HepG2 (cell line): ENCODE data around the gene SETD1B. TPM values are rescaled to one million over a fixed set of nuclear protein-coding genes. Genes with fewer than 3 reads are reported as not detected.

Source experiments
- ARNT ChIP-seq: fragments of 450-650 bp; IDR thresholded peaks from 2 replicates; pipeline ENCODE4 v1.6.1; 2017
- ATAD3A ChIP-seq: sonication (generic); formaldehyde crosslinking; IDR thresholded peaks from 2 replicates; pipeline ENCODE4 v1.4.0; 2020; ENCODE audit warnings: missing genetic modification reagents
- BHLHE40 ChIP-seq: IDR thresholded peaks from 2 replicates; pipeline ENCODE4 v1.6.1; 2011; ENCODE audit warnings: low read length, improper control_type of control experiment
- CBX2 ChIP-seq, 2 experiments: fragments of 200-600 bp in 1 of 2; sonication (generic); formaldehyde crosslinking in 1 of 2; IDR thresholded peaks; 2 replicates each; pipeline versions ENCODE4 v1.7.0 to v1.8.1; 2018 to 2022; ENCODE audit warnings: low read depth in 2 of 2, low read length in 1 of 2, mild to moderate bottlenecking in 1 of 2, missing genetic modification reagents in 1 of 2
- HCFC1 ChIP-seq: fragments of 150-350 bp; IDR thresholded peaks from 2 replicates; pipeline ENCODE4 v1.6.1; 2014; ENCODE audit warnings: low read depth, low read length
- HOXA3 ChIP-seq: sonication (generic); formaldehyde crosslinking; IDR thresholded peaks from 2 replicates; pipeline ENCODE4 v1.5.0; 2020; ENCODE audit warnings: missing genetic modification reagents
- RERE ChIP-seq: IDR thresholded peaks from 2 replicates; pipeline ENCODE4 v1.6.1; 2016; ENCODE audit warnings: low read depth, missing genetic modification reagents, missing compliant biosample characterization
- TBX2 ChIP-seq: sonication (generic); formaldehyde crosslinking; IDR thresholded peaks from 2 replicates; pipeline ENCODE4 v1.5.0; 2020; ENCODE audit warnings: missing genetic modification reagents, mild to moderate bottlenecking, borderline replicate concordance
- XRCC5 ChIP-seq: fragments of 200-400 bp; formaldehyde crosslinking; optimal IDR thresholded peaks from 2 replicates; pipeline ENCODE3; 2017; ENCODE audit warnings: mild to moderate bottlenecking, low read length
- ZBTB7B ChIP-seq: sonication (generic); formaldehyde crosslinking; IDR thresholded peaks from 2 replicates; pipeline ENCODE4 v1.4.0; 2020; ENCODE audit warnings: missing genetic modification reagents
- ZNF17 ChIP-seq: sonication (generic); formaldehyde crosslinking; IDR thresholded peaks from 2 replicates; pipeline ENCODE4 v1.5.0; 2020; ENCODE audit warnings: mild to moderate bottlenecking, missing genetic modification reagents
- ZNF292 ChIP-seq: sonication (generic); formaldehyde crosslinking; IDR thresholded peaks from 2 replicates; pipeline ENCODE4 v1.8.1; 2022; ENCODE audit warnings: mild to moderate bottlenecking, low read depth, missing genetic modification reagents, borderline replicate concordance
- ZNF598 ChIP-seq: sonication (generic); formaldehyde crosslinking; IDR thresholded peaks from 2 replicates; pipeline ENCODE4 v1.5.1; 2020; ENCODE audit warnings: mild to moderate bottlenecking, missing genetic modification reagents, borderline replicate concordance
- ZNF670 ChIP-seq: sonication (generic); formaldehyde crosslinking; IDR thresholded peaks from 2 replicates; pipeline ENCODE4 v1.8.0; 2022; ENCODE audit warnings: mild to moderate bottlenecking, missing genetic modification reagents, borderline replicate concordance
- ZNF709 ChIP-seq: sonication (generic); formaldehyde crosslinking; IDR thresholded peaks from 2 replicates; pipeline ENCODE4 v1.5.0; 2020; ENCODE audit warnings: mild to moderate bottlenecking, missing genetic modification reagents
- ZNF879 ChIP-seq: sonication (generic); formaldehyde crosslinking; IDR thresholded peaks from 2 replicates; pipeline ENCODE4 v1.8.1; 2023; ENCODE audit warnings: missing genetic modification reagents
- polyA plus RNA-seq, 8 experiments: library from polyadenylated mRNA; depleted of rRNA in 3 of 8; stranded (reverse) in 7 of 8; unstranded in 1 of 8; fragments of >200 nt; fragmentation: Illumina TruSeq in 4 of 8; extraction: Trizol in 4 of 8; gene quantifications; 2 replicates each; pipeline versions ENCODE4 v1.2.1 to v1.2.3, GENCODE V29; 2011 to 2016; ENCODE audit warnings: low read depth in 4 of 8, missing spikeins in 1 of 8, mixed read lengths in 1 of 8; ENCODE audit not compliant: insufficient read depth in 1 of 8
- total RNA-seq, 5 experiments: library from RNA; depleted of rRNA; stranded (reverse); fragments of >200 nt; fragmentation: Illumina TruSeq; extraction: Trizol; gene quantifications; 2 replicates each; pipeline ENCODE4 v1.2.3, GENCODE V29; 2016; ENCODE audit warnings: low read depth in 1 of 5
- TF ChIP-seq, protein P1 (sequence below): sonication (generic); formaldehyde crosslinking; IDR thresholded peaks from 2 replicates; pipeline ENCODE4; 2020; ENCODE audit warnings: missing genetic modification reagents, mild to moderate bottlenecking, borderline replicate concordance
- TF ChIP-seq, protein P2 (sequence below): sonication (generic); formaldehyde crosslinking; IDR thresholded peaks from 2 replicates; pipeline ENCODE4 v1.4.0; 2020; ENCODE audit warnings: mild to moderate bottlenecking, missing genetic modification reagents
- TF ChIP-seq, protein P3 (sequence below): sonication (generic); formaldehyde crosslinking; IDR thresholded peaks from 2 replicates; pipeline ENCODE4 v1.8.0; 2022; ENCODE audit warnings: mild to moderate bottlenecking, missing genetic modification reagents; ENCODE audit not compliant: insufficient replicate concordance

Gene SETD1B
- total and polyA plus RNA-seq, 2 of the 13 experiments (the other 11 are each of a cell fraction or from before 2014, with no cell fraction given) = 1.1 to 1.4 TPM

DNA sequence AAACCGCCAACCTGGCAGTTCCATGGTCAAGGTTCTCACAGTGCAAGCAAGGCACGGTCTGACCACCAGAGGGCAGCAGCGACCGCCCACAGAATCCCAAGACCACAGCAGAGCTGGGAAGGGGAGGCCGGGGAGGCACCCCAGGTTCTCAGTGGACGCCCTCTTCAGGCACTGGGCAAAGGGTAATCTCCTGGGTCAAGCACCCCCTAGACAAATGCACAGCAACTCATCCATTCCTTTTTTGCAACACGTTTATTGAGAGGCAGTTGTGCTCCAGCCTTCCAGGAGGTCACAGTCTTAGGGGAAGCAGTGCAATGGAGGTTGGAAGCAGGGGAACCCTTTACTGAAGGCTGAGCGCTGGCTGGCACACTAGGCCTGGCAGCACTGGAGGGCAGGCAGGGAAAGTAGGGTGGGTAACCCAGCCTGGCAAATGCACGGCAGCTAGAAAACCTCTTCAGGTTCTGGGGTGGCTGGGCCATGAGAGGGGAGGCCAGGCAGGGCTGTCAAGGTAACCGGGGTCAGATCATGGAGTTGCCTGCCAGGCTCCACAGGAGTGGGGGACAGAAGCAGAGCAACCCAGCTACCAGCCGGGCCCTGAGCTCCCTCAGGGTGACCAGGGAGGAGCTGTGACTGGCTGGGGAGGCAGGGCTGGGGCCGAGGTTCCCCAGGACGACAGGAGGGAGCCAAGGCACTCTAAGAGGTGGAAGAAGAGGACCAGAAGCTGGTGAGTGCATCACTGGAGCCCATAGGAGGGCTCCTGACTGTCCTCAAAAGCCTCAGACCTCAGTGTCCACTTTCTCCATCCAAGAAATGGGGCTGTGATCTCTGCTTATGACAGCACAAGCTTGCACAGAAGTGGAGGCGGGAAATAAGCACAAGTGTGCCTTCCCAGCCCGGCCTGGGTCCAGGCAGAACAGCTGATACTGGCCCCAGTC, 8.5 kb upstream of the SETD1B start (continued):
- no peak for TF ChIP-seq RERE (CRISPR knock-in tag)
- no peak for TF ChIP-seq ZNF17
- TF ChIP-seq, protein P1, sequence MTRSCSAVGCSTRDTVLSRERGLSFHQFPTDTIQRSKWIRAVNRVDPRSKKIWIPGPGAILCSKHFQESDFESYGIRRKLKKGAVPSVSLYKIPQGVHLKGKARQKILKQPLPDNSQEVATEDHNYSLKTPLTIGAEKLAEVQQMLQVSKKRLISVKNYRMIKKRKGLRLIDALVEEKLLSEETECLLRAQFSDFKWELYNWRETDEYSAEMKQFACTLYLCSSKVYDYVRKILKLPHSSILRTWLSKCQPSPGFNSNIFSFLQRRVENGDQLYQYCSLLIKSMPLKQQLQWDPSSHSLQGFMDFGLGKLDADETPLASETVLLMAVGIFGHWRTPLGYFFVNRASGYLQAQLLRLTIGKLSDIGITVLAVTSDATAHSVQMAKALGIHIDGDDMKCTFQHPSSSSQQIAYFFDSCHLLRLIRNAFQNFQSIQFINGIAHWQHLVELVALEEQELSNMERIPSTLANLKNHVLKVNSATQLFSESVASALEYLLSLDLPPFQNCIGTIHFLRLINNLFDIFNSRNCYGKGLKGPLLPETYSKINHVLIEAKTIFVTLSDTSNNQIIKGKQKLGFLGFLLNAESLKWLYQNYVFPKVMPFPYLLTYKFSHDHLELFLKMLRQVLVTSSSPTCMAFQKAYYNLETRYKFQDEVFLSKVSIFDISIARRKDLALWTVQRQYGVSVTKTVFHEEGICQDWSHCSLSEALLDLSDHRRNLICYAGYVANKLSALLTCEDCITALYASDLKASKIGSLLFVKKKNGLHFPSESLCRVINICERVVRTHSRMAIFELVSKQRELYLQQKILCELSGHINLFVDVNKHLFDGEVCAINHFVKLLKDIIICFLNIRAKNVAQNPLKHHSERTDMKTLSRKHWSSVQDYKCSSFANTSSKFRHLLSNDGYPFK (CRISPR knock-in tag) = no peak
- TF ChIP-seq ZNF709 (CRISPR knock-in tag) = no peak; the same call in 1 of the 2 replicates
- TF ChIP-seq BHLHE40 = no peak
- TF ChIP-seq, protein P2, sequence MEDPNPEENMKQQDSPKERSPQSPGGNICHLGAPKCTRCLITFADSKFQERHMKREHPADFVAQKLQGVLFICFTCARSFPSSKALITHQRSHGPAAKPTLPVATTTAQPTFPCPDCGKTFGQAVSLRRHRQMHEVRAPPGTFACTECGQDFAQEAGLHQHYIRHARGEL (CRISPR knock-in tag) = no peak
- no peak for TF ChIP-seq ZNF879 (CRISPR knock-in tag)
- no peak; the same call in 1 of the 2 replicates for TF ChIP-seq TBX2 (CRISPR knock-in tag)
- no peak for TF ChIP-seq ZNF292
- TF ChIP-seq HOXA3 (CRISPR knock-in tag) = peak; percentile 64; the same call in 1 of the 2 replicates
- peak; percentile 61 for TF ChIP-seq XRCC5
- no peak for TF ChIP-seq ARNT
- TF ChIP-seq CBX2 (IDR thresholded peaks at IDR 0.05; ENCODE audit: low read depth, low read length) = no peak
- TF ChIP-seq CBX2 (CRISPR knock-in tag; IDR thresholded peaks at IDR 0.05; ENCODE audit: low read depth) = no peak
- TF ChIP-seq ZBTB7B = no peak
- TF ChIP-seq ATAD3A (CRISPR knock-in tag) = no peak
- no peak for TF ChIP-seq HCFC1
- TF ChIP-seq, protein P3, sequence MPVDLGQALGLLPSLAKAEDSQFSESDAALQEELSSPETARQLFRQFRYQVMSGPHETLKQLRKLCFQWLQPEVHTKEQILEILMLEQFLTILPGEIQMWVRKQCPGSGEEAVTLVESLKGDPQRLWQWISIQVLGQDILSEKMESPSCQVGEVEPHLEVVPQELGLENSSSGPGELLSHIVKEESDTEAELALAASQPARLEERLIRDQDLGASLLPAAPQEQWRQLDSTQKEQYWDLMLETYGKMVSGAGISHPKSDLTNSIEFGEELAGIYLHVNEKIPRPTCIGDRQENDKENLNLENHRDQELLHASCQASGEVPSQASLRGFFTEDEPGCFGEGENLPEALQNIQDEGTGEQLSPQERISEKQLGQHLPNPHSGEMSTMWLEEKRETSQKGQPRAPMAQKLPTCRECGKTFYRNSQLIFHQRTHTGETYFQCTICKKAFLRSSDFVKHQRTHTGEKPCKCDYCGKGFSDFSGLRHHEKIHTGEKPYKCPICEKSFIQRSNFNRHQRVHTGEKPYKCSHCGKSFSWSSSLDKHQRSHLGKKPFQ (CRISPR knock-in tag) = peak; percentile 42
- TF ChIP-seq ZNF670 = no peak
- no peak for TF ChIP-seq ZNF598
